SJSA1 (cell line): ENCODE measurements around the gene TNNI3K. TPM values are rescaled to one million over a fixed set of nuclear protein-coding genes. Genes with fewer than 3 reads are reported as not detected.

Experiments used
- DNase-seq, 2 experiments: peaks; one replicate each; pipeline ENCODE4 v3.0.0-alpha.2; 2015 to 2020; ENCODE audit warnings: low spot score in 2 of 2, low read depth in 1 of 2
- H3K27ac ChIP-seq: fragments of 250-450 bp; sonication (Bioruptor Pico); 2 replicates; pipeline ENCODE4 v1.5.1; 2020; ENCODE audit warnings: mild to moderate bottlenecking, moderate library complexity
- H3K27me3 ChIP-seq: fragments of 250-450 bp; sonication (Bioruptor Pico); replicated peaks from 2 replicates; pipeline ENCODE4 v1.5.1; 2020; ENCODE audit warnings: mild to moderate bottlenecking, moderate library complexity
- H3K36me3 ChIP-seq: fragments of 250-450 bp; sonication (Bioruptor Pico); 2 replicates; pipeline ENCODE4 v1.5.1; 2020; ENCODE audit warnings: mild to moderate bottlenecking
- H3K4me1 ChIP-seq: fragments of 250-450 bp; sonication (Bioruptor Pico); replicated peaks from 2 replicates; pipeline ENCODE4 v1.6.1; 2021; ENCODE audit warnings: mild to moderate bottlenecking
- H3K4me3 ChIP-seq: fragments of 250-450 bp; sonication (Bioruptor Pico); 2 replicates; pipeline ENCODE4 v1.5.1; 2020; ENCODE audit warnings: mild to moderate bottlenecking
- H3K9me3 ChIP-seq: fragments of 250-450 bp; sonication (Bioruptor Pico); replicated peaks from 2 replicates; pipeline ENCODE4 v1.5.1; 2020; ENCODE audit warnings: mild to moderate bottlenecking
- total RNA-seq: library from RNA; depleted of rRNA; stranded (reverse); fragments of >200 nt; shearing (Covaris generic); gene quantifications from 2 replicates; pipeline ENCODE4 v1.2.3, GENCODE V29; 2014

Gene TNNI3K
- total RNA-seq, 1 experiment from 2014 or later, result not detected

DNA sequence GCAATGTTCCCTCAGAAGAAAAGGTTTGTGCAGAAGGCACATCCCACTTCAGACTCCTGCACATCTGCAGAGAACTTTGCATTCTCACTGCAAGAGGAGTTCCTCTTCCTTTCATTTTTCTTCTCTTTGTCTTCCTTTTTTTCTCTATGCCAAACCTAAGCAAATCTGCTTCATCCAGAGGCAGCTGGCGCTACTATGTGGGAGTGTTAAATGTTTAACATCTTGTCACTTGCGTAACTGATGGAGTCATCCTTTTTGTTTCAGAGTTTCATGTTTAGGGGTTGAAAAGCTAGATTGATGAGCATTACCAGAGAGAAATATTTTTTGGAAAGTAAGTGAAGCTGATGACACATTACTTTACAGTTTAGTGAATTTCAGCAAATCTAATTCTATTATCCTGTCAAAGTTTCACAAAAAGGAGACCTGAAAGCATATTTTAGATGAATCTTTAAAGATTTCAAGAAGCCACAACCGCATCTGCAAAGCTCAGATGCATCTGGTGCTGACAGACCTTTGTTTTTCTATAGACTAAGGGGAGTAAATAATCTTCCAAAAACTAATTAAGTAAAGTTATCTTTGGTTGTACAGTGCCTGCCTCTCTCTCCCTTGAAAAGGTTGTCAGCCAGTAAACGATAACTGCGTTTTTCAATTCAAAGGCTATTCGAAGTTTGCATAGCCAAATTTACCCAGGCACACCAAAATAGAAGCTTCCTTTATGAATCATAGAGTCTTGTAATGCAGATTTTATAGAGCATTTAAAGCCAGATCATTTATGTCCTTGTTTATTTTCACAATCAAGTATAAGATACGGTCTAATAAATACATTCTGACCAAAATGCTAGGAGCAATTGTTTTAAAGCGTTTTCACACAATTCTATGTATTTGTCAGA is 278.5 kb downstream of the TNNI3K start:
- Histone ChIP-seq H3K36me3 (no peaks in the 10 kb centered on the region), H3K4me1 (no peaks in the 10 kb centered on the region), H3K27me3 (peaks cover 5% of the 10 kb centered on the region; the same call in 1 of the 2 replicates), H3K27ac (no peak overlapping the region), H3K9me3 (no peaks in the 10 kb centered on the region), H3K4me3 (no peak overlapping the region)
- DNase-seq, result no peak

DNA sequence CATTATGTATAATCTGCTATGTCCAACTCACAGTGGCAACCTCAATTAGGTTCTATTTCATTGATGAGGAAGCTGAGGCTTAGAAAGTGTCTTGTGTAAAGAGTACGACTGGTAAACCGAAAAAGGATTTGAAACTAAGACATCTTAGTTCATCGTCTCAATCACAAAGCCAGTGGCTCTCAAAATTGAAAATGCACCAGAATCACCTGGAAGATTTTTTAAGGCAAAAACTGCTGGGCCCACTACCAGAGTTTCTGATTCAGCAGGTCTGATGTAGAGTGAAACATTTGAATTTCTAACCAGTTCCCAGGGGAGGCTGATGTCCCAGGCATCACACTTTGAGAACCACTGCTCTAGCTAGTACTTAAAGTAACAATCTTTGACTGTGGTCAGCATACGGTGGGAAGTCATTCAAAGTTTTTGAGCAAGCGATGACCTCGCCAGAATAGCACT is 282.4 kb downstream of the TNNI3K start:
- Histone ChIP-seq H3K27ac (no peak overlapping the region), H3K4me3 (no peak overlapping the region), H3K4me1 (no peaks in the 10 kb centered on the region), H3K27me3 (peaks cover 5% of the 10 kb centered on the region; the same call in 1 of the 2 replicates), H3K9me3 (no peaks in the 10 kb centered on the region), H3K36me3 (no peaks in the 10 kb centered on the region)
- DNase-seq, result no peak

DNA sequence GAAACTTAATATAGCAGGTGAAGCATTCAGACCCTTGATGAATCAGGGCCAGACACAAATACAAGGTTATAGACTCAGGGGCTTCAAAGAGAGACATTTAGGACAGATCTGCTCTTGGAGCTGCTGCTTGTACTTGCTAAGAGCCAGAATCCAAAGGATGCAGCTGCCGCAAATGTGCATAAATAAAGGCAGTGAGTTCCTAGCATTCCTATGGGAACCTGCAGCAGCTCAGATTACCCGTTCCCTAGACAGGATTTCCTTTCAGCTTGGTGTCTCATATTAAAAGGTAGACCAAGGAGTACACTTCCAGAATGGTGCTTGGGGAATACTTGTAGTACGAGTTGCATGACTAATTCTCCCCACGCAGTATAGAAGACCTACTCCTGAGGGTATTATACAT is 287.0 kb downstream of the TNNI3K start:
- H3K27me3 ChIP-seq, result no peaks in the 10 kb centered on the region
- no peak overlapping the region for H3K27ac ChIP-seq
- H3K9me3 ChIP-seq, result no peaks in the 10 kb centered on the region
- H3K4me3 ChIP-seq, result no peak overlapping the region
- DNase-seq, result no peak
- H3K4me1 ChIP-seq, result 0 out of 2 replicates have a peak, but pooled peaks cover 3% of the 10 kb centered on the region
- H3K36me3 ChIP-seq, result no peaks in the 10 kb centered on the region

DNA sequence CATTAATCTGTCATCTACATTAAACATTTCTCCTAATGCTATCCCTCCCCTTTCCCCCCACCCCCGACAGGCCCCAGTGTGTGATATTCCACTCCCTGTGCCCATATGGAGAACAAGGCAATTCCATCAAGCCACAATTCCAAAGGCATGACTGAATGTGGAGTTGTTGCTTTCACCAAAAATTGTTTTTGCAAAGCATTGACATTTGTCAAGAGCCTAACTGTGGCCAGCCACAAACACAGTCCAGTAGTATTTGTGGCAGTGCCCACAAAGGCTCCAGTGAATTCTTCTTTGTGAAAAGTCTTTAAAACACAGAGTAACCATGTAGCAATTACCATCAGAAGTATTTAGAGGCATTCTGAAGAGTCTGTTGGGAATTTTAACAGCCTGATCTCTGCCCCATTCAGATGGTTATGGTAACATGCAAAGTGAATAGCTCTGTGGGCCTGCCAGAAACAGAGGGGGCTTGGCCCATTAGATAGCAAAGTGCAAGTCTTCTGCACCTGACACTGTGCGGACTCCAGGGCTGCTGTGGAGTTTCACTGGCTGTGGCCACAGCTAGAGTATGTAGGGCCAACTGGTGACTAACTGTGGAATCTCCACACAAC is 288.8 kb downstream of the TNNI3K start:
- no peak for DNase-seq
- Histone ChIP-seq H3K27me3 (no peaks in the 10 kb centered on the region), H3K9me3 (no peaks in the 10 kb centered on the region), H3K4me3 (no peak overlapping the region), H3K27ac (no peak overlapping the region), H3K36me3 (no peaks in the 10 kb centered on the region), H3K4me1 (0 out of 2 replicates have a peak, but pooled peaks cover 6% of the 10 kb centered on the region)

DNA sequence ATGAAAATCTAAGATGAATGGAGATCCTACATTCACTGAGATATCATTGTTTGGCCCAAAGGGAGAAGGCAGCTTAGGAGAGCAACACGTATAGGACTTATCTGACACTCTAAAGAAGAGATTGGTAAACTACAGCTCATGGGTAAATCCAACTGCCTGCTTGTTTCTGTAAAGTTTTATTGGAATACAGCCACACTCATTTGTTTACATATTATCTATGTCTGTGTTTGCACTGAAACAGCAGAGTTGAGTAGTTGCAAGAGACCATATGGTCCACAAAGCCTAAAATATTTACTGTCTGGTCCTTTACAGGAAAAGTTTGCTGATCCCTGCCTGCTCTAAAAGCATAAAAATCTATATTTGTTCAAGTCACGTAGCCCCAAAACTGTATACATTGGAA is 291.5 kb downstream of the TNNI3K start:
- H3K4me3 ChIP-seq, result no peak overlapping the region
- H3K27ac ChIP-seq, result no peak overlapping the region
- 0 out of 2 replicates have a peak, but pooled peaks cover 6% of the 10 kb centered on the region for H3K4me1 ChIP-seq
- DNase-seq, result no peak
- no peaks in the 10 kb centered on the region for H3K9me3 ChIP-seq
- no peaks in the 10 kb centered on the region for H3K27me3 ChIP-seq
- no peaks in the 10 kb centered on the region for H3K36me3 ChIP-seq

DNA sequence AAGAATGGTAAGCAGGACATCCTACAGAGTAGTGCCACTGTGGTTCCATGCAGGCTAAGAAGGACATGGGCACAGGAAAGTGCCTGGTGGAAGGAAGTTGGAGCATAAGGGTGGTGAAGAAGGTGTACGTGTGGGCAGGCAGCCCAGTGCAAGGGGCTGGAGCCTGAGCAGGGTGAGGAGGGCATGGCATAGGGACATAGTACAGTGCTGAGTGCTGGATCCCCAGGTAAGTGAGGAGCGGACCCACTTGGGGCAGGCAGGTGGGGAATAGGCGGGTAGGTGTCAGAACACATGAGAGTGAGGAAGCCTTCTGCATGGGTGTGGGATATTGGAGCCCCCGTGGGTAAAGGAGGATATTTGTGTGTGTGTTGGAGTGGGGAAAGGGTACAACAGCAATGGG is 292.9 kb downstream of the TNNI3K start:
- no peak overlapping the region for H3K27ac ChIP-seq
- H3K4me3 ChIP-seq, result no peak overlapping the region
- no peaks in the 10 kb centered on the region for H3K9me3 ChIP-seq
- no peaks in the 10 kb centered on the region for H3K27me3 ChIP-seq
- 0 out of 2 replicates have a peak, but pooled peaks cover 6% of the 10 kb centered on the region for H3K4me1 ChIP-seq
- no peaks in the 10 kb centered on the region for H3K36me3 ChIP-seq
- DNase-seq, result no peak

DNA sequence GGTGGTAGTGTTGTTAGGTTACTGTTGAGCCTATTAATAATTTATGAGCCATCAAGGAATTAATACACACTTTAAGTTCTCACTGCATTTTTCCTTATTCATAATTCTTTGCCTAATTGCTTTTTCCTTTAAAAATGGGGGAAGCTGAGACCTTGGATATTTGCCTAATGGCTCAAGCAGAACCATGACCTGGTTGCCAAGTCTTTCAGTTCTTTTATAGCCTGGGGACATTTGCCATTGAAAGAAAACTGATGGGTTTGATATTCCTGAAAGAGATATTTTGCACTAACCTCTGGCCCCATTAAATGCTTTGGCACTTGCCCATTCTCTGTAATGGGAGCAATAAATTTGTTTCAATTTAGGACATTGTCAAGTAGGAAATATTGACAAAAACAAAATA is 295.7 kb downstream of the TNNI3K start:
- Histone ChIP-seq H3K27ac (no peak overlapping the region), H3K4me1 (peaks cover 13% of the 10 kb centered on the region), H3K4me3 (no peak overlapping the region), H3K27me3 (no peaks in the 10 kb centered on the region), H3K9me3 (no peaks in the 10 kb centered on the region), H3K36me3 (no peaks in the 10 kb centered on the region)
- no peak for DNase-seq

DNA sequence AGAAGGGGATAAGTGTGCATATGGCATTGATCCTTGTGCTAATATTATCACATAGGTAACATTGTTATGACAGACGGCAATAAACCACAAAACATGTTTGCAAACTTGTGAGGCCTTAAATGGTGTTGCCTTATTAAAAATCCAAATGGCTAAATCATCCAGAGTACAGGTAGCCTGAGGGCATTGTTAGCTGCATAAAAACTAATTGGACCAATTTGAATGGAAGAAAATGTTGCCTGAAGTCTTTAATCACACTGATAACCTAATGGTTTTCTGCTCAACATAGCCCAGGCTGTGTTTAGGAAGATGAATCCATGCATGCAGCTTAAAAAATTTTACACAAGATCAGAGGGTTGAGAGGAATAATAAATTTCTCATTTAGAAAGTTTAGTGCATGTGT is 296.6 kb downstream of the TNNI3K start:
- no peaks in the 10 kb centered on the region for H3K36me3 ChIP-seq
- H3K27ac ChIP-seq, result no peak overlapping the region
- DNase-seq, result no peak
- H3K27me3 ChIP-seq, result no peaks in the 10 kb centered on the region
- no peak overlapping the region for H3K4me3 ChIP-seq
- H3K9me3 ChIP-seq, result no peaks in the 10 kb centered on the region
- peaks cover 13% of the 10 kb centered on the region for H3K4me1 ChIP-seq

DNA sequence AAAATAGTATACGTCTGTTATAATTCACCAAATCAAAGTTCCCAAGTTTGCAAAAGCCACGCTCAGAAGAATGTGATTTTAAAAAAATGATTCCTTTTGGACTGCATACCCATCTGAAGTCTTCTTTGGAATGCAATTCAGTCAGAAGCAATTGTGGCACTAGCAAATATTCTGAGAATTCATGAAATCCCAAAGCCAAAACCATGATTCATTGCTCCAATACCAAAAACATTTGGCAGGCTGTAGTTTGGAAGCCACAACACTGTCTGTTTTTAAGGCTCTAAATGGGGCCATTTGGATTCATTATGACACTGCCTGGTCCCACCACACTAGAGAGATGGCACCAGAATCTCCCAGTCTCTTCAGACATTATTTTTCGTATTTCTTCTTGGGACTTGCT is 299.1 kb downstream of the TNNI3K start:
- H3K36me3 ChIP-seq, result no peaks in the 10 kb centered on the region
- peak overlapping the region; percentile 71 for H3K27ac ChIP-seq
- no peaks in the 10 kb centered on the region; the same call in 1 of the 2 replicates for H3K27me3 ChIP-seq
- DNase-seq, result peak in 1 of 2 experiments; percentile 52
- no peak overlapping the region for H3K4me3 ChIP-seq
- peaks cover 7% of the 10 kb centered on the region for H3K4me1 ChIP-seq
- no peaks in the 10 kb centered on the region for H3K9me3 ChIP-seq

DNA sequence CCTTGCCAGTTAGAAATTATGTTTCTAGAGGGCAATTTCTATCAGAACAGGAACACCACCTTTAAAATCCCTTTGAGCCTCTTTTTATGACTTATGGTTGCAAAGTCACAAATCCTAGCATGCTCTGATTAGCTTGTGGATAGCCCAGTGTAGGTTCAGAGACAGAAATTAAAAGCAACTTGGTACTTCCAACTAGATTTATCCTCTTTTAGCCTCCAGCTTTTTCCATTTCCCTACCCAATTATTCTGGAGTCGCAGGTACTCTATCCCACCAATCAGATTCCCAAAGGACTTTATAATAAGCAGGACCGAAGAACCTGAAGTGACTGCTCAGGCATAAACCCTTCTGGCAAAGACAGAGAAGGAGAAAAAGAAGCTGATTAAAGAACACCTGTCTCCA is 310.6 kb downstream of the TNNI3K start:
- no peaks in the 10 kb centered on the region for H3K9me3 ChIP-seq

DNA sequence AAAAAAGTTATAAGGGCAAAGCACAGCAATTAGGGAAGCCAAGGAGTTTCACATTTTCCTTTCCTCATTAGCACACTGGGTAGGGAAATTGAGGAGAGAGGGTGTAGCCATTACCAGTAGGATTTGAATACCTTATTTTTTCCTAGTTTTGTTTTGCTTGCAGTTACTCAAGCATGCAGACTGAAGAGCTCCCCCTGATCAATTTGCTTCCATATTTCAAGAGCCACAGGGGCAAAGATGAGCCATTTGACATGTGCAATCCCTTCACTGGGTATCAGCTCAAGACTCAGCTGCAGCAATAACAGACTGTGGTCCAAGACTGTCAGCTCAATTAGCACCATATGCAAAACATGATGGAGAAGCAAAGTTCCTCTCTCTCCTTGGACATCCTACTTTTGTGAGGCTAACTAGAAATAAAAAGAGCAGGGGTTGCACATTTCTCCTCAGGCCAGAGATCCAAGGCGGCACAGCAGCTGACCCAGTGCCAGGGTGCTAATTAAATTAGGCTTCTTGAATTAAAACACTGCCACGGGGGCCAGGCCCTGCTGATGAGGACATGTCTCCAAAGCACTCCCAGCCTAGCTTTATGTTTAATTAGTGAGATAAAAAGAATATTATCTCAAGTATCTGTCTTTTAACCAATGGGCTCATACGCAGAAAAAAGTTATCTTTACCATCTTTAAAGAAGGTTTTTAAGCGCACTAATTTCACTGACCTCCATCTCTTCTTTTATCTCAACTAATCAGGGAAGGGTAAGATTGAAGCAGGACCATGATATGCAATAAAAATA is 314.0 kb downstream of the TNNI3K start:
- H3K36me3 ChIP-seq, result no peaks in the 10 kb centered on the region
- H3K27ac ChIP-seq, result no peak overlapping the region
- H3K4me3 ChIP-seq, result no peak overlapping the region
- H3K9me3 ChIP-seq, result no peaks in the 10 kb centered on the region
- no peak for DNase-seq
- no peaks in the 10 kb centered on the region for H3K4me1 ChIP-seq
- H3K27me3 ChIP-seq, result no peaks in the 10 kb centered on the region; the same call in 1 of the 2 replicates

More for the DNA sequence above, 310.6 kb downstream of the TNNI3K start:
- Histone ChIP-seq H3K36me3 (no peaks in the 10 kb centered on the region), H3K4me3 (no peak overlapping the region), H3K27me3 (no peaks in the 10 kb centered on the region), H3K4me1 (no peaks in the 10 kb centered on the region), H3K27ac (no peak overlapping the region)
- DNase-seq, result no peak

DNA sequence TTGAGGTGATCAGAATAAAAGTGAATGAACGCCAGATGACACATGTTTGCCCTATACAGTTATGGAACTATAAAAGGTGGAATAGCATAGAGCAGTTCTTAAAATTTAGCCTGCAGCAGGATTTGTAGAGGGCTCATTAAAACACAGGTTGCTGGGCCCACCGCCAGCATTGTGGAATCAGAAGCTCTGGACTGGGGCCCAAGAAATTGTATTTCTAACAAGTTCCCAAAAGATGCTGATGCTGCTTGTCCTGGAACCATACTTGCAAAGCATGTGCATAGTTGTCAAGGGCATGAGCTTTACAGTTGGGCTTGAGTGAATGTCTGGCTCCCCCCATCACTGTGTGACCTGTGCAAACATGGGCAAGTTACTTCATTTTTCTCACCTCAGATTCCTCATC is 314.7 kb downstream of the TNNI3K start:
- DNase-seq, result no peak
- no peaks in the 10 kb centered on the region for H3K9me3 ChIP-seq
- H3K4me3 ChIP-seq, result no peak overlapping the region
- no peak overlapping the region for H3K27ac ChIP-seq
- H3K27me3 ChIP-seq, result no peaks in the 10 kb centered on the region; the same call in 1 of the 2 replicates
- H3K36me3 ChIP-seq, result no peaks in the 10 kb centered on the region
- H3K4me1 ChIP-seq, result no peaks in the 10 kb centered on the region

DNA sequence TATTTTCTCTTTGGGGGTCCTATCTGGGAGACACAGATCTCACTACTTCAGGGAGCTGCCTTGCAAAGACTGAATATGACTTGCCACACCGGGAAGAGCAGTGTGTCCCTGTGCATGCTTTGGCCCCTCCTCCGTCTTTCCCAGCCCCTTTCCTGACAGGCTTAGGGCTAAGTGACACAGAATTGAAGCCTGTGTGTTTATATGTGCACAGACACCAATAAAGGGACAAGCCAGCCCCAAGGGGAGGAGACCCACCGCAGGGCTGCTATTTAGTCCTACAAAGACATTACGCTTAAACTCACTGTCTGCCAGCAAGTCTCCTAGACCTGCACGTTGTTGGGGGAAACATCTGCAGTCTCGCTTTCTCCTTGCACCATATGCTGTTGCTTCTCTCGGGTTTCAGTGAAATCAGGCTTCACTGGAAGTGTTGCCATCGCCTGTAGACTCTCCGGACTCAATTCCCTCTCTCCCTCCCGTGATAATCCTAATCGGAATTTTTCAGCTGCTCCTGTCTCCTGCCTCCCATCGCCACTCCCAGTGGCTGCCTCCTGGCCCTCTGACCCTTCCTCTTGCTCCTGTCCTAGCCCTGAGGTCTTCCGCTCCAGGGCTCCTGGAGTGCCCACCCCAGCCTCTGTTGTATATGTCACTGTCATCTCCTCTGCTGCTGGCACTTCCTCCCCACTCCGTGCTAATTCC is 335.8 kb downstream of the TNNI3K start:
- no peaks in the 10 kb centered on the region for H3K4me1 ChIP-seq
- H3K27me3 ChIP-seq, result 0 out of 2 replicates have a peak, but pooled peaks cover 4% of the 10 kb centered on the region
- no peaks in the 10 kb centered on the region for H3K9me3 ChIP-seq
- no peak overlapping the region for H3K4me3 ChIP-seq
- DNase-seq, result no peak
- no peak overlapping the region for H3K27ac ChIP-seq
- H3K36me3 ChIP-seq, result no peaks in the 10 kb centered on the region
